Peyer's patch (tissue), 4 donors: Measurements from ENCODE around the gene CD8A. TPM values are rescaled to one million over a fixed set of nuclear protein-coding genes. Genes with fewer than 3 reads are reported as not detected.

ENCODE experiments used
- DNase-seq, 3 donors: peaks; one replicate each; pipeline ENCODE4 v3.0.0-alpha.2; 2017 to 2019
- H3K27ac ChIP-seq, 4 donors: fragments of 200-600 bp; sonication (generic); one replicate each; pipeline ENCODE4 v1.5.1; 2016 to 2019
- H3K27me3 ChIP-seq, 2 donors: fragments of 200-600 bp; sonication (generic); one replicate each; pipeline ENCODE4 v1.5.1; 2019
- H3K36me3 ChIP-seq, 3 donors: fragments of 200-600 bp; sonication (generic); one replicate each; pipeline ENCODE4 v1.5.1; 2016 to 2019
- H3K4me1 ChIP-seq, 4 donors: fragments of 200-600 bp; sonication (generic); one replicate each; pipeline ENCODE4 v1.5.1; 2016 to 2019
- H3K4me3 ChIP-seq, 4 donors: fragments of 200-600 bp; sonication (generic); 1 replicate in 3 of 4; 2 replicates in 1 of 4; pipeline ENCODE4 v1.5.1; 2016 to 2019; ENCODE audit warnings: mild to moderate bottlenecking in 1 of 4
- H3K9me3 ChIP-seq, 4 donors: fragments of 200-600 bp; sonication (generic); one replicate each; pipeline ENCODE4 v1.5.1; 2016 to 2019; ENCODE audit warnings: mild to moderate bottlenecking in 1 of 4
- CTCF ChIP-seq, 6 experiments: fragments of 450-650 bp in 4 of 6; fragments of 200-600 bp in 2 of 6; sonication (generic) in 1 of 6; IDR thresholded peaks; one replicate each; pipeline ENCODE4 v1.5.1; 2017 to 2019; ENCODE audit warnings: antibody characterized with exemption in 6 of 6, mild to moderate bottlenecking in 3 of 6, moderate library complexity in 1 of 6
- POLR2A ChIP-seq, 2 donors: fragments of 450-650 bp; IDR thresholded peaks; one replicate each; pipeline ENCODE4 v1.5.1; 2017; ENCODE audit warnings: antibody characterized with exemption in 2 of 2, mild to moderate bottlenecking in 2 of 2, moderate library complexity in 2 of 2
- total RNA-seq, 4 donors: library from RNA; depleted of rRNA; stranded (reverse); fragments of >200 nt; gene quantifications; one replicate each; pipeline ENCODE4 v1.1.0, GENCODE V29; 2016

Gene CD8A
- total RNA-seq, 4 donors from 2014 or later: 3.4 to 8.9 (median 4.8) TPM

GRCh38 chr2:86779971-86780370 lies 10.7 kb downstream of the CD8A start:
- Histone ChIP-seq H3K4me1 (no peaks in the 10 kb centered on the region), H3K36me3 (peaks cover 0 to under 1% (median 0%) of the 10 kb centered on the region in 3 donors), H3K27me3 (no peaks in the 10 kb centered on the region), H3K9me3 (no peaks in the 10 kb centered on the region), H3K4me3 (no peak overlapping the region), H3K27ac (no peak overlapping the region)
- DNase-seq: no peak
- no peak for TF ChIP-seq CTCF (IDR thresholded peaks at IDR 0.05)
- no peak for TF ChIP-seq POLR2A (IDR thresholded peaks at IDR 0.05)

DNA sequence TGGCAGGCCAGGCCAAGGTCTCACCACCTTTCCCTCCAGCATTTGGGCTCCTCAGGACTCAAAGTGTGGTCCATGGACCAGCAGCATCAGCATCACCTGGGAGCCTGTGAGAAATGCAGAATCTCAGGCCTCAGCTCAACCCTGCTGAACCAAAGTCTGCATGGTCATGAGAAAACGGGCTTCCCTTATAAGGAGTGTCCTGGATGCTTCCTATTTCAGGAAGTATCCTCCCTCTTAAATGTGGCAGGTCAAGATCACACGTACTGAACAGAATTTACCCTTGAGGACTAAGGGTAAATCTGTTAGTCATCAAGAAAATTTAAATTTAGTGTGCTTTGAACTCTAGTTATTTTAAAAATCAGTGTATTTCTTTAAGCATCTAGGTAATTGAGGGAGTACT lies 11.8 kb downstream of the CD8A start:
- H3K27me3 ChIP-seq: no peaks in the 10 kb centered on the region
- TF ChIP-seq POLR2A (IDR thresholded peaks at IDR 0.05): no peak
- no peak for TF ChIP-seq CTCF (IDR thresholded peaks at IDR 0.05)
- no peak overlapping the region for H3K27ac ChIP-seq
- H3K4me3 ChIP-seq: no peak overlapping the region
- DNase-seq: no peak
- H3K4me1 ChIP-seq: no peaks in the 10 kb centered on the region
- H3K9me3 ChIP-seq: no peaks in the 10 kb centered on the region
- H3K36me3 ChIP-seq: peaks cover 0 to 11% (median 0%) of the 10 kb centered on the region in 3 donors

GRCh38 chr2:86776532-86776931 lies 14.2 kb downstream of the CD8A start:
- Histone ChIP-seq H3K4me1 (no peaks in the 10 kb centered on the region), H3K36me3 (peaks cover 0 to 34% (median 0%) of the 10 kb centered on the region in 3 donors), H3K27ac (no peak overlapping the region), H3K4me3 (no peak overlapping the region), H3K27me3 (no peaks in the 10 kb centered on the region), H3K9me3 (no peaks in the 10 kb centered on the region)
- DNase-seq: no peak
- no peak for TF ChIP-seq POLR2A (IDR thresholded peaks at IDR 0.05)

GRCh38 chr2:86775338-86775737 lies 15.4 kb downstream of the CD8A start:
- H3K27me3 ChIP-seq: no peaks in the 10 kb centered on the region
- H3K9me3 ChIP-seq: no peaks in the 10 kb centered on the region
- TF ChIP-seq POLR2A (IDR thresholded peaks at IDR 0.05): no peak
- TF ChIP-seq CTCF (IDR thresholded peaks at IDR 0.05): no peak
- no peaks in the 10 kb centered on the region for H3K4me1 ChIP-seq
- peaks cover 0 to 46% (median 0%) of the 10 kb centered on the region in 3 donors for H3K36me3 ChIP-seq
- H3K4me3 ChIP-seq: no peak overlapping the region
- no peak for DNase-seq
- no peak overlapping the region for H3K27ac ChIP-seq

GRCh38 chr2:86774862-86775261 lies 15.9 kb downstream of the CD8A start:
- H3K4me1 ChIP-seq: no peaks in the 10 kb centered on the region
- H3K36me3 ChIP-seq: peaks cover 0 to 51% (median 0%) of the 10 kb centered on the region in 3 donors
- H3K4me3 ChIP-seq: no peak overlapping the region
- no peaks in the 10 kb centered on the region for H3K9me3 ChIP-seq
- H3K27ac ChIP-seq: no peak overlapping the region
- H3K27me3 ChIP-seq: no peaks in the 10 kb centered on the region
- DNase-seq: no peak
- TF ChIP-seq CTCF (IDR thresholded peaks at IDR 0.05) (no peak), POLR2A (IDR thresholded peaks at IDR 0.05) (no peak)

- Histone ChIP-seq H3K36me3 (peaks cover 0 to 65% (median 0%) of the 10 kb centered on the region in 3 donors), H3K27me3 (no peaks in the 10 kb centered on the region), H3K4me1 (no peaks in the 10 kb centered on the region), H3K4me3 (no peak overlapping the region), H3K9me3 (no peaks in the 10 kb centered on the region), H3K27ac (no peak overlapping the region)
- no peak for DNase-seq
- TF ChIP-seq CTCF (IDR thresholded peaks at IDR 0.05) (no peak), POLR2A (IDR thresholded peaks at IDR 0.05) (no peak)
Measured at GRCh38 chr2:86772611-86773010, 18.1 kb downstream of the CD8A start.
